Naive thymus-derived CD4-positive, alpha-beta T cell (primary cell): ENCODE results near the gene RADIL. TPM values are rescaled to one million over a fixed set of nuclear protein-coding genes. Genes with fewer than 3 reads are reported as not detected.
"Not testable (repeated sequence)": the region's sequence is repeated elsewhere in the genome, so short reads cannot be mapped to it uniquely, and the experiment has no call there.

Source experiments
- ATAC-seq: fragments of 150-1000 bp; cut with Tn5 transposase; 2 replicates; pipeline ENCODE4 v1.10.0; 2021; ENCODE audit warnings: mild to moderate bottlenecking, moderate library complexity
- CTCF ChIA-PET: fragments of 350-600 bp; sonication (Branson Sonifier 250); formaldehyde crosslinking; loops from one replicate; lab custom pipeline; 2021; ENCODE audit warnings: antibody characterized with exemption; lab: Charles Lee
- POLR2A ChIA-PET: fragments of 350-600 bp; sonication (Branson Sonifier 250); formaldehyde crosslinking; loops from one replicate; lab custom pipeline; 2021; ENCODE audit warnings: antibody characterized with exemption, inconsistent platforms; lab: Charles Lee
- DNase-seq, 9 donors: peaks; one replicate each; pipeline versions ENCODE4 v3.0.0 to v3.0.0-alpha.2; 2020 to 2022; ENCODE audit warnings: mixed read lengths in 1 of 9
- H3K27ac ChIP-seq: one replicate; pipeline ENCODE4 v1.7.0; 2013; ENCODE audit warnings: mild to moderate bottlenecking, low read depth, low read length, moderate library complexity
- H3K27me3 ChIP-seq, 2 donors: one replicate each; pipeline ENCODE4 v1.7.0; 2013; ENCODE audit warnings: low read length in 2 of 2, mild to moderate bottlenecking in 2 of 2, moderate library complexity in 2 of 2; ENCODE audit not compliant: control insufficient read depth in 2 of 2, insufficient read depth in 2 of 2
- H3K36me3 ChIP-seq, 3 experiments: 1 replicate in 2 of 3; 2 replicates in 1 of 3; pipeline ENCODE4 v1.7.0; 2013; ENCODE audit warnings: low read length in 3 of 3, mild to moderate bottlenecking in 3 of 3, moderate library complexity in 1 of 3; ENCODE audit not compliant: insufficient read depth in 3 of 3, control insufficient read depth in 2 of 3
- H3K4me1 ChIP-seq, 2 donors: one replicate each; pipeline ENCODE4 v1.7.0; 2013; ENCODE audit warnings: low read length in 2 of 2, mild to moderate bottlenecking in 2 of 2, moderate library complexity in 1 of 2; ENCODE audit not compliant: control insufficient read depth in 2 of 2, insufficient read depth in 2 of 2
- H3K4me3 ChIP-seq: 2 replicates; pipeline ENCODE4 v1.7.0; 2013; ENCODE audit warnings: mild to moderate bottlenecking, low read length
- H3K9me3 ChIP-seq, 3 experiments: 1 replicate in 2 of 3; 2 replicates in 1 of 3; pipeline ENCODE4 v1.7.0; 2013; ENCODE audit warnings: low read length in 3 of 3; ENCODE audit not compliant: control insufficient read depth in 2 of 3
- H3K27ac Mint-ChIP-seq, 9 donors: one replicate each; pipeline ENCODE4 v1.8.0; 2020 to 2022; ENCODE audit warnings: mixed read lengths in 9 of 9, mild to moderate bottlenecking in 8 of 9, moderate library complexity in 5 of 9, inconsistent platforms in 2 of 9
- H3K27me3 Mint-ChIP-seq, 5 donors: one replicate each; pipeline ENCODE4 v1.8.0; 2021 to 2022; ENCODE audit warnings: mixed read lengths in 5 of 5, mild to moderate bottlenecking in 1 of 5
- H3K36me3 Mint-ChIP-seq, 5 donors: one replicate each; pipeline ENCODE4 v1.8.0; 2020 to 2022; ENCODE audit warnings: mixed read lengths in 5 of 5, mild to moderate bottlenecking in 3 of 5, inconsistent platforms in 1 of 5
- H3K4me1 Mint-ChIP-seq, 7 donors: one replicate each; pipeline ENCODE4 v1.8.0; 2020 to 2022; ENCODE audit warnings: mixed read lengths in 7 of 7, mild to moderate bottlenecking in 3 of 7, inconsistent platforms in 1 of 7
- H3K4me3 Mint-ChIP-seq, 10 donors: one replicate each; pipeline ENCODE4 v1.8.0; 2020 to 2022; ENCODE audit warnings: mild to moderate bottlenecking in 10 of 10, mixed read lengths in 10 of 10, moderate library complexity in 6 of 10, inconsistent platforms in 2 of 10
- H3K9me3 Mint-ChIP-seq, 11 donors: one replicate each; pipeline ENCODE4 v1.8.0; 2020 to 2022; ENCODE audit warnings: mixed read lengths in 11 of 11, mild to moderate bottlenecking in 4 of 11, inconsistent platforms in 1 of 11, moderate library complexity in 1 of 11
- intact Hi-C, 2 donors: fragments of 100-400 bp; cut with micrococcal nuclease; formaldehyde crosslinking; loops; one replicate each; pipeline ENCODE4 v1.15.1; 2023
- polyA plus RNA-seq, 2 donors: library from polyadenylated mRNA; unstranded; fragments of 300-500 nt; fragmentation: Illumina TruSeq; gene quantifications; one replicate each; pipeline ENCODE4 v1.2.3, GENCODE V29; 2021
- total RNA-seq, 6 experiments: library from RNA in 5 of 6; stranded (reverse) in 5 of 6; gene quantifications; 1 replicate in 5 of 6; 2 replicates in 1 of 6; pipeline ENCODE4 v1.2.3 and lab custom pipeline; 2021 to 2026

RADIL gene
- total and polyA plus RNA-seq, 7 experiments from 2014 or later, result 0.04 to 0.12 (median 0.08) TPM; not detected in 4

- ChIA-PET POLR2A (no interaction called here), CTCF (interaction anchor here (0.7 to 2.0 kb wide), 7 partner anchors 23 to 289 kb away, joined by 3 to 12 read pairs (median 3); partner anchors contain the start of genes RADIL and RBAK)
- no peaks in the 10 kb centered on the region for H3K27me3 ChIP-seq
- Mint-ChIP-seq H3K4me3 (no peak overlapping the region), H3K27ac (no peak overlapping the region), H3K36me3 (peaks cover 0 to 4% (median 0%) of the 10 kb centered on the region in 5 donors), H3K4me1 (peaks cover 0 to 10% (median 6%) of the 10 kb centered on the region in 7 donors), H3K9me3 (peaks cover 0 to 1% (median 0%) of the 10 kb centered on the region in 11 donors), H3K27me3 (no peaks in the 10 kb centered on the region)
- H3K4me3 ChIP-seq, result no peak overlapping the region
- intact Hi-C loops, result loop anchor here (1.0 to 5.0 kb wide), 4 partner anchors 84 to 287 kb away; partner anchors contain the start of gene RADIL (in 1 of the 2)
- no peaks in the 10 kb centered on the region for H3K36me3 ChIP-seq
- no peak overlapping the region for H3K27ac ChIP-seq
- H3K9me3 ChIP-seq, result no peaks in the 10 kb centered on the region
- ATAC-seq (peak; percentile 91), DNase-seq (peak; percentile 34 to 77 (median 60))
- no peaks in the 10 kb centered on the region for H3K4me1 ChIP-seq
Measured at GRCh38 chr7:4797858-4798705, 85.4 kb downstream of the RADIL start.

- no peaks in the 10 kb centered on the region for H3K27me3 Mint-ChIP-seq
- intact Hi-C loops, result loop anchor here (5.0 kb wide), 2 partner anchors 86 to 176 kb away; partner anchors contain the start of gene RADIL (in 1 of the 2)
- DNase-seq (no peak), ATAC-seq (no peak)
- H3K4me1 Mint-ChIP-seq, result peaks cover 0 to 10% (median 6%) of the 10 kb centered on the region in 7 donors
- Histone ChIP-seq H3K4me1 (no peaks in the 10 kb centered on the region), H3K27ac (no peak overlapping the region), H3K4me3 (no peak overlapping the region), H3K36me3 (peaks cover 0 to 5% (median 2%) of the 10 kb centered on the region in 3 experiments), H3K27me3 (no peaks in the 10 kb centered on the region), H3K9me3 (no peaks in the 10 kb centered on the region)
- H3K9me3 Mint-ChIP-seq, result peaks cover 0 to 1% (median 0%) of the 10 kb centered on the region in 11 donors
- peaks cover 0 to 4% (median 0%) of the 10 kb centered on the region in 5 donors for H3K36me3 Mint-ChIP-seq
- ChIA-PET CTCF (interaction anchor here (1.5 kb wide), 1 partner anchor 287 kb away, joined by 4 read pairs; no protein-coding TSS in a partner anchor), POLR2A (no interaction called here)
- H3K4me3 Mint-ChIP-seq, result no peak overlapping the region
- H3K27ac Mint-ChIP-seq, result no peak overlapping the region
Measured at GRCh38 chr7:4796453-4796852, 87.1 kb downstream of the RADIL start.

GRCh38 chr7:4794591-4795350 lies 88.7 kb downstream of the RADIL start:
- ATAC-seq (no peak), DNase-seq (no peak)
- Histone ChIP-seq H3K9me3 (no peaks in the 10 kb centered on the region), H3K4me3 (no peak overlapping the region), H3K4me1 (no peaks in the 10 kb centered on the region), H3K27me3 (no peaks in the 10 kb centered on the region), H3K27ac (no peak overlapping the region), H3K36me3 (peaks cover 0 to 22% (median 3%) of the 10 kb centered on the region in 3 experiments)
- intact Hi-C loops, result loop anchor here (5.0 kb wide), 2 partner anchors 88 to 178 kb away; partner anchors contain the start of gene RADIL (in 2 of the 2)
- Mint-ChIP-seq H3K27ac (peak overlapping the region in 2 of 9 donors; percentile 64 to 67), H3K4me1 (peaks cover 0 to 8% (median 6%) of the 10 kb centered on the region in 7 donors), H3K9me3 (peaks cover 0 to 1% (median 0%) of the 10 kb centered on the region in 11 donors), H3K27me3 (no peaks in the 10 kb centered on the region), H3K4me3 (peak overlapping the region in 1 of 10 donors; percentile 33), H3K36me3 (peaks cover 0 to 4% (median 0%) of the 10 kb centered on the region in 5 donors)
- ChIA-PET POLR2A (no interaction called here), CTCF (interaction anchor here (0.9 to 1.6 kb wide), 2 partner anchors 290 to 876 kb away, joined by 3 read pairs; no protein-coding TSS in a partner anchor)

GRCh38 chr7:4794171-4794570 lies 89.3 kb downstream of the RADIL start:
- intact Hi-C loops, result loop anchor here in 1 of 2 donors (5.0 kb wide), 1 partner anchor 88 kb away; the partner anchor contains the start of gene RADIL

GRCh38 chr7:4793385-4793993 lies 90.0 kb downstream of the RADIL start:
- not testable (repeated sequence) for H3K27ac ChIP-seq, H3K27me3 Mint-ChIP-seq, H3K4me1 Mint-ChIP-seq, H3K9me3 ChIP-seq, H3K4me3 Mint-ChIP-seq, H3K27me3 ChIP-seq, H3K36me3 Mint-ChIP-seq, H3K4me3 ChIP-seq, H3K9me3 Mint-ChIP-seq, H3K4me1 ChIP-seq, ATAC-seq, DNase-seq
- H3K27ac Mint-ChIP-seq, result peak overlapping the region in 1 of 9 donors; percentile 17
- H3K36me3 ChIP-seq, result peaks cover 0 to 35% (median 3%) of the 10 kb centered on the region in 3 experiments
- ChIA-PET CTCF (interaction anchor here (1.6 kb wide), 1 partner anchor 291 kb away, joined by 3 read pairs; no protein-coding TSS in a partner anchor), POLR2A (interaction anchor here (0.5 to 3.3 kb wide), 3 partner anchors 18 to 38 kb away, joined by 3 to 32 read pairs (median 4); partner anchors contain the start of gene AP5Z1)
- intact Hi-C loops, result loop anchor here in 1 of 2 donors (5.0 kb wide), 1 partner anchor 89 kb away; the partner anchor contains the start of gene RADIL

More at GRCh38 chr7:4794171-4794570, 89.3 kb downstream of the RADIL start:
- DNase-seq, H3K27me3 ChIP-seq, H3K9me3 ChIP-seq, H3K9me3 Mint-ChIP-seq, H3K27ac ChIP-seq, H3K4me1 Mint-ChIP-seq, H3K36me3 Mint-ChIP-seq, ATAC-seq, H3K4me1 ChIP-seq, H3K4me3 ChIP-seq, H3K27me3 Mint-ChIP-seq: not testable (repeated sequence)
- CTCF ChIA-PET, result interaction anchor here (0.9 to 1.6 kb wide), 2 partner anchors 290 to 875 kb away, joined by 3 read pairs; no protein-coding TSS in a partner anchor
- H3K36me3 ChIP-seq, result peaks cover 0 to 28% (median 3%) of the 10 kb centered on the region in 3 experiments
- Mint-ChIP-seq H3K4me3 (peak overlapping the region in 2 of 10 donors; percentile 9 to 21), H3K27ac (peak overlapping the region in 4 of 9 donors; percentile 12 to 67 (median 53))
- POLR2A ChIA-PET, result interaction anchor here (0.7 kb wide), 1 partner anchor 18 kb away, joined by 4 read pairs; the partner anchor contains the start of gene AP5Z1
